Breast epithelium (tissue), 4 donors: ENCODE data around the gene CSTB. TPM values are rescaled to one million over a fixed set of nuclear protein-coding genes. Genes with fewer than 3 reads are reported as not detected.
A peak's percentile ranks its signal among the peaks of the same experiment; 100 is the strongest.

Source experiments
- DNase-seq, 2 donors: peaks; one replicate each; pipeline ENCODE4 v3.0.0-alpha.2; 2019; ENCODE audit warnings: low spot score in 2 of 2
- H3K27ac ChIP-seq, 2 donors: fragments of 200-600 bp; sonication (generic) in 1 of 2; one replicate each; pipeline ENCODE4 v1.5.1; 2016 to 2019; ENCODE audit warnings: mild to moderate bottlenecking in 1 of 2
- H3K27me3 ChIP-seq, 2 donors: fragments of 200-600 bp; sonication (generic) in 1 of 2; one replicate each; pipeline versions ENCODE4 v1.5.1 to v1.6.0; 2017 to 2019; ENCODE audit warnings: control low read depth in 1 of 2, mild to moderate bottlenecking in 1 of 2
- H3K36me3 ChIP-seq: fragments of 200-600 bp; one replicate; pipeline ENCODE4 v1.5.1; 2019
- H3K4me1 ChIP-seq, 2 donors: fragments of 200-600 bp; sonication (generic); one replicate each; pipeline ENCODE4 v1.5.1; 2016 to 2019; ENCODE audit warnings: control low read depth in 1 of 2
- H3K4me3 ChIP-seq, 3 donors: fragments of 200-600 bp; sonication (generic); 1 replicate in 2 of 3; 2 replicates in 1 of 3; pipeline ENCODE4 v1.5.1; 2016 to 2019; ENCODE audit warnings: mild to moderate bottlenecking in 3 of 3, moderate library complexity in 2 of 3
- H3K9me3 ChIP-seq, 2 donors: fragments of 200-600 bp; sonication (generic) in 1 of 2; one replicate each; pipeline ENCODE4 v1.5.1; 2016 to 2019; ENCODE audit warnings: control low read depth in 1 of 2
- CTCF ChIP-seq, 3 donors: fragments of 450-650 bp; IDR thresholded peaks; one replicate each; pipeline ENCODE4 v1.5.1; 2016 to 2017; ENCODE audit warnings: antibody characterized with exemption in 3 of 3, mild to moderate bottlenecking in 3 of 3, moderate library complexity in 3 of 3
- POLR2A ChIP-seq: fragments of 450-650 bp; IDR thresholded peaks from one replicate; pipeline ENCODE4 v1.6.1; 2016; ENCODE audit warnings: antibody characterized with exemption, mild to moderate bottlenecking, moderate library complexity
- POLR2AphosphoS5 ChIP-seq, 3 donors: sonication (generic); formaldehyde crosslinking; IDR thresholded peaks; one replicate each; pipeline ENCODE4 v1.6.1; 2017; ENCODE audit warnings: antibody characterized with exemption in 3 of 3
- intact Hi-C: fragments of 100-400 bp; cut with DNase I; formaldehyde crosslinking; loops from one replicate; pipeline ENCODE4 v1.15.1; 2023; ENCODE audit warnings: low total_unique reads
- total RNA-seq, 3 donors: library from RNA; depleted of rRNA; stranded (reverse); fragments of >200 nt; gene quantifications; one replicate each; pipeline ENCODE4 v1.1.0, GENCODE V29; 2016

Gene CSTB
- total RNA-seq, 3 donors from 2014 or later, result 12.1 to 16.8 (median 16.8) TPM

- Histone ChIP-seq H3K27me3 (no peaks in the 10 kb centered on the region), H3K36me3 (peaks cover 3% of the 10 kb centered on the region), H3K9me3 (no peaks in the 10 kb centered on the region), H3K27ac (no peak overlapping the region), H3K4me3 (no peak overlapping the region), H3K4me1 (no peaks in the 10 kb centered on the region)
- no peak for DNase-seq
- TF ChIP-seq POLR2AphosphoS5 (IDR thresholded peaks at IDR 0.05), result no peak
- no peak for TF ChIP-seq CTCF (IDR thresholded peaks at IDR 0.05)
- no peak for TF ChIP-seq POLR2A
- intact Hi-C loops, result no loop called here
Observed at GRCh38 chr21:43743947-43744346, 32.2 kb downstream of the CSTB start.

DNA sequence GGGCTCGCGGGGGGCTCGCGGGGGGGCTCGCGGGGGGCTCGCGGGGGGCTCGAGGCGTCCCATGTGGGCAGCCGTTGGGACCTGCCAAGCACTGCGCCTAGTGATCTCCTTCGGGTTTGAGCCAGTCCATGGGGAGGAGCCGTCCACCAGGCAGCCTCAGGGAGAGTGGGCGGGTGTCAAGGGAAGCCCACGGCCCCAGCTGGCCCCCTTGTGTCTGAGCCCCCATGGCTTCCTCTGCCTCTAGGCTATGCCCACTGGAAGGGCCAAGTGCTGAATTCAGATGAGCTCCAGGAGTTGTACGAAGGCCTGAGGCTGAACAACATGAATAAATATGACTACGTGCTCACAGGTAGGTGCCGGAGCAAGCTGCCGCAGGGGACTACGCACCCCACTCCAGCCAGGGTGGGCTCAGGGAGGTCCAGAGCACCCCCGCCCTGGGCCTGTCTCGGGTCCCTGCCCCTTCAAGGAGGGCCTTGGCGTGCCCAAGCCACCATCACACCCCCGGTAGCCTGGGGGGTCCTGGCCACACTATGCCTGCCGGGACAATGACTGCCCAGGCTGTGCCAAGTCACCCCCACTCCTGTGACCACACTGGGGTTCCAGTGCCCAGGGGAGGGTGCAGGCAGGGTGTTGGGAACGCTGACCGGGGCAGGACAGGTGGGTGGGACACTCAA is 34.5 kb downstream of the CSTB start:
- peak overlapping the region in 1 of 3 donors; percentile 11 for H3K4me3 ChIP-seq
- H3K4me1 ChIP-seq, result no peaks in the 10 kb centered on the region
- H3K36me3 ChIP-seq, result no peaks in the 10 kb centered on the region
- DNase-seq, result no peak
- TF ChIP-seq CTCF (IDR thresholded peaks at IDR 0.05) (no peak), POLR2A (no peak), POLR2AphosphoS5 (IDR thresholded peaks at IDR 0.05) (no peak)
- intact Hi-C loops, result no loop called here
- no peaks in the 10 kb centered on the region for H3K27me3 ChIP-seq
- no peaks in the 10 kb centered on the region for H3K9me3 ChIP-seq
- peak overlapping the region; percentile 54 to 55 for H3K27ac ChIP-seq

DNA sequence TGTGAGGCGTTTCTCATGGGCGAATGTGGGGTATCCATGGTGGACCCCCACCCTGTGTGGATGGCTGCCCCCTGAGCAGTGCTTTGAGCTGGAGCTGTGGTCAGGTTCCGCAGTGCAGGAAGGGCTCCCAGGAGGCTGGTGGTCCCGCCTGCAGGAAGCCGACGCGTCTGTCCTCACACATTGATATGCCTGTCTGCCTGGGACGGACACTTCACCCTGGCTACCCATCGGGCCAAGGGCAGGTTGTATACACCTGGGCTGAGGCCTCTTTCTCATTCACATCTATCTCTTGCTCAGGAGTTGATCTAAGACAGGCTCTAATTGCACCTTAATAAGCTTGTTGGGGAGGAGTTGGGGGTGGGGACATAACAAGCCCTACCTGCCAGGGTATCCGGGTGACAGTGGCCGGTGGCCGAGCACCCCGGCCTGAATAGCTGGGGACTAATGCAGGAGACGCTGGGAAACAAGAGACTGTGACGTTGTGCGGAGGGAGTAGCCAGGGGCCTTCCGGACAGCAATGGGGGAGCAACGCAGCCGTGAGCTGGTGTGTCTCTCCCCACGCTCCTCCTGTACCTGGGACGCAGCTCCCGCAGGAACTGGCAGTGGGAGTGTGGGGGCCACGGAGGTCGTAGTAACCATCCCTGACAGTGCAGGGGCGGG is 35.5 kb downstream of the CSTB start:
- Histone ChIP-seq H3K4me1 (peaks cover 0 to 2% of the 10 kb centered on the region in 2 donors), H3K27me3 (no peaks in the 10 kb centered on the region), H3K4me3 (peak overlapping the region in 2 of 3 donors; percentile 15 to 52), H3K36me3 (no peaks in the 10 kb centered on the region), H3K9me3 (no peaks in the 10 kb centered on the region), H3K27ac (peak overlapping the region; percentile 74 to 85)
- no peak for TF ChIP-seq CTCF (IDR thresholded peaks at IDR 0.05)
- TF ChIP-seq POLR2A, result peak; percentile 22
- TF ChIP-seq POLR2AphosphoS5 (IDR thresholded peaks at IDR 0.05), result peak; percentile 41 to 74 (median 42)
- peak; percentile 92 to 96 for DNase-seq
- intact Hi-C loops, result no loop called here

DNA sequence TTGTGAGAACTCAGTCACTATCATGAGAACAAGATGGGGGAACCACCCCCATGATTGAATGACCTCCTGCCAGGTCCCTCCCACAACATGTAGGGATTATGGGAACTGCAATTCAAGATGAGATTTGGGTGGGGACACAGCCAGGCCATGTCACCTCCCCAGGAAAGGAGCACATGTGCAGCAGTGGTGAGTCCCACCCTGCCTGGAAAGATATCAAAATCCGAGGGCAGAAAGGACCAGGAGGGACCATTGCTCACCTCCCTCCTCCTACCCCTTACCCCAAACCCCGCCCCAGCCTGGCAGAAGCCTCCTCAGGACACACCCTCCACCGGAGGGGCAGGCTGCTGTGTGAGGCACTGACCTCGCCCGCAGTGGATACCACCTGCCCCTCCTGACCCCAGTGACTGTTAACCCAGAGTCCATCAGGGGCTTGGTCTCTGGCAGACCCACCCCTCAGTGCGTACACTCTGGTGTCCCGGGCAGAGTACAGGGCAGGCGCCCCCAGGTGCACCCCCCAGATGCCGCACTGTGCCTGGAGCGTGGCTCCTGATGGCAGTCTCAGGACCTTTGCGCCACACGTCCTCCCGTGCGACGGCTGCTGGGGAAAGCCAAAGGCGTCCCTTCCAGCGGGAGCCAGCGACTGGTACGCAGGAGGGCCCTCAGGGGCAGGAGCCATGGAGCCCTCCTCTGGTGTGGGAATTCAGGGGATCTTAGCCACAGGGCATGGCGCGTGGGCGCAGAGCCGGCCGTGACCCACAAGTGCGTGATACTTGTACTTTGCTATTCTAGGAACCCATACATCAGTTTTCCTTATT is 36.3 kb downstream of the CSTB start:
- Histone ChIP-seq H3K36me3 (no peaks in the 10 kb centered on the region), H3K9me3 (no peaks in the 10 kb centered on the region), H3K27me3 (no peaks in the 10 kb centered on the region), H3K27ac (peak overlapping the region; percentile 74 to 85), H3K4me3 (no peak overlapping the region), H3K4me1 (peaks cover 0 to 5% of the 10 kb centered on the region in 2 donors)
- intact Hi-C loops, result no loop called here
- DNase-seq, result no peak
- TF ChIP-seq POLR2AphosphoS5 (IDR thresholded peaks at IDR 0.05) (peak in 1 of 3 donors; percentile 14), CTCF (IDR thresholded peaks at IDR 0.05) (no peak), POLR2A (no peak)
